Astrocyte (in vitro differentiated cells and primary cell): Measurements from ENCODE around the gene PAPPA2.

Source experiments
- EZH2 ChIP-seq: IDR thresholded peaks from 2 replicates; pipeline ENCODE4 v1.6.1; 2012; ENCODE audit warnings: mild to moderate bottlenecking, low read length, inconsistent platforms; ENCODE audit not compliant: insufficient read depth
- TF ChIP-seq, protein P1 (sequence below): IDR thresholded peaks from 2 replicates; pipeline ENCODE4 v1.5.1; 2011; ENCODE audit warnings: low read depth, mild to moderate bottlenecking, inconsistent platforms, low read length, moderate library complexity; ENCODE audit not compliant: insufficient read depth

DNA sequence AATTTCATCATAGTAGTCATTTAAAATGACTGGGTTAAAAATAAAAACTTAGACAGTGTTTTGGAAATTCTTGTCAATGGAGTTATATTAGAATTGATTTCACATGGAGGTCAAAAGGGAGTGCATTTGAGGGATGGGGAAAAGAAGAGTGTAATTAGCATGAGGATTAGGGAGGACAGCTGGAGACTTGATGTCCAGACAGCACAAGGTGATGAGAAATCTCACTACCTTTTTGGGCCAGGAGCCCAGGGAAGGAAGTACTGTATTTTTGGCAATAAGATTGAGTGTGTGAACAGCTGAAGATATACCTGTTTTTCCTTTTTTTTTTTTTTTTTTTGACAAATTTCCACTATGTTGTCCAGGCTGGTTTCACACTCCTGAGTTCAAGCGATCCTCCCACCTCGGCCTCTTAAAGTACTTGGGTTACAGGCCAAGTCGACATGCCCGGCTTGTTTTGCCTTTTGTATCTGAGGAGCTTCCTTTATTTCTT lies 163.6 kb downstream of the PAPPA2 start:
- TF ChIP-seq, protein P1, sequence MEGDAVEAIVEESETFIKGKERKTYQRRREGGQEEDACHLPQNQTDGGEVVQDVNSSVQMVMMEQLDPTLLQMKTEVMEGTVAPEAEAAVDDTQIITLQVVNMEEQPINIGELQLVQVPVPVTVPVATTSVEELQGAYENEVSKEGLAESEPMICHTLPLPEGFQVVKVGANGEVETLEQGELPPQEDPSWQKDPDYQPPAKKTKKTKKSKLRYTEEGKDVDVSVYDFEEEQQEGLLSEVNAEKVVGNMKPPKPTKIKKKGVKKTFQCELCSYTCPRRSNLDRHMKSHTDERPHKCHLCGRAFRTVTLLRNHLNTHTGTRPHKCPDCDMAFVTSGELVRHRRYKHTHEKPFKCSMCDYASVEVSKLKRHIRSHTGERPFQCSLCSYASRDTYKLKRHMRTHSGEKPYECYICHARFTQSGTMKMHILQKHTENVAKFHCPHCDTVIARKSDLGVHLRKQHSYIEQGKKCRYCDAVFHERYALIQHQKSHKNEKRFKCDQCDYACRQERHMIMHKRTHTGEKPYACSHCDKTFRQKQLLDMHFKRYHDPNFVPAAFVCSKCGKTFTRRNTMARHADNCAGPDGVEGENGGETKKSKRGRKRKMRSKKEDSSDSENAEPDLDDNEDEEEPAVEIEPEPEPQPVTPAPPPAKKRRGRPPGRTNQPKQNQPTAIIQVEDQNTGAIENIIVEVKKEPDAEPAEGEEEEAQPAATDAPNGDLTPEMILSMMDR = no peak
- no peak for TF ChIP-seq EZH2
